Breast epithelium (tissue), 4 donors: ENCODE measurements around the gene CDH13. TPM values are rescaled to one million over a fixed set of nuclear protein-coding genes. Genes with fewer than 3 reads are reported as not detected.

Experiments
- DNase-seq, 2 donors: peaks; one replicate each; pipeline ENCODE4 v3.0.0-alpha.2; 2019; ENCODE audit warnings: low spot score in 2 of 2
- H3K27ac ChIP-seq, 2 donors: fragments of 200-600 bp; sonication (generic) in 1 of 2; one replicate each; pipeline ENCODE4 v1.5.1; 2016 to 2019; ENCODE audit warnings: mild to moderate bottlenecking in 1 of 2
- H3K27me3 ChIP-seq, 2 donors: fragments of 200-600 bp; sonication (generic) in 1 of 2; one replicate each; pipeline versions ENCODE4 v1.5.1 to v1.6.0; 2017 to 2019; ENCODE audit warnings: control low read depth in 1 of 2, mild to moderate bottlenecking in 1 of 2
- H3K36me3 ChIP-seq: fragments of 200-600 bp; one replicate; pipeline ENCODE4 v1.5.1; 2019
- H3K4me1 ChIP-seq, 2 donors: fragments of 200-600 bp; sonication (generic); one replicate each; pipeline ENCODE4 v1.5.1; 2016 to 2019; ENCODE audit warnings: control low read depth in 1 of 2
- H3K4me3 ChIP-seq, 3 donors: fragments of 200-600 bp; sonication (generic); 1 replicate in 2 of 3; 2 replicates in 1 of 3; pipeline ENCODE4 v1.5.1; 2016 to 2019; ENCODE audit warnings: mild to moderate bottlenecking in 3 of 3, moderate library complexity in 2 of 3
- H3K9me3 ChIP-seq, 2 donors: fragments of 200-600 bp; sonication (generic) in 1 of 2; one replicate each; pipeline ENCODE4 v1.5.1; 2016 to 2019; ENCODE audit warnings: control low read depth in 1 of 2
- POLR2A ChIP-seq: fragments of 450-650 bp; IDR thresholded peaks from one replicate; pipeline ENCODE4 v1.6.1; 2016; ENCODE audit warnings: antibody characterized with exemption, mild to moderate bottlenecking, moderate library complexity
- POLR2AphosphoS5 ChIP-seq, 3 donors: sonication (generic); formaldehyde crosslinking; IDR thresholded peaks; one replicate each; pipeline ENCODE4 v1.6.1; 2017; ENCODE audit warnings: antibody characterized with exemption in 3 of 3
- intact Hi-C: fragments of 100-400 bp; cut with DNase I; formaldehyde crosslinking; loops from one replicate; pipeline ENCODE4 v1.15.1; 2023; ENCODE audit warnings: low total_unique reads
- total RNA-seq, 3 donors: library from RNA; depleted of rRNA; stranded (reverse); fragments of >200 nt; gene quantifications; one replicate each; pipeline ENCODE4 v1.1.0, GENCODE V29; 2016
- TF ChIP-seq, protein P1 (sequence below), 3 donors: fragments of 450-650 bp; IDR thresholded peaks; one replicate each; pipeline ENCODE4 v1.5.1; 2016 to 2017; ENCODE audit warnings: antibody characterized with exemption in 3 of 3, mild to moderate bottlenecking in 3 of 3, moderate library complexity in 3 of 3

CDH13 gene
- total RNA-seq, 3 donors from 2014 or later = 6.0 to 13.1 (median 11.5) TPM

DNA sequence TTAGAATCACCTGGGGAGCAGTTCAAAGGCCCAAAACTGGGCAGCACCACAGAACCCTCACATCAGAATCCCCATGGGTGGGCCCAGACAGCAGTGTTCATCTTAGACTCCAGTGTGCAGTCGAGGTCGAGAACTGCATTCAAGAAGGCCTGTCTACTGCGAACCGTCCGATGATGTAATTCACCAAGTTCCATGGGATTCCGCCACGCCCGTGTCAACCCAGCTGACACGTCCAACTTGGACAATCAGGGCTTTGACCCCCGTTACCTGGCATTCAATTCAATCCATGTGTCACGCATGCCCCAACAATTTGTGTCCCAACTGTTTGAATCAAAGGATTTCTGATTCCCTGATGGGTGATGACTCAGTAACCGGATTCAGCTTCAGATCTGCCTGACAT is 1190.3 kb downstream of the CDH13 start:
- no peaks in the 10 kb centered on the region for H3K36me3 ChIP-seq
- no peak overlapping the region for H3K4me3 ChIP-seq
- TF ChIP-seq, protein P1, sequence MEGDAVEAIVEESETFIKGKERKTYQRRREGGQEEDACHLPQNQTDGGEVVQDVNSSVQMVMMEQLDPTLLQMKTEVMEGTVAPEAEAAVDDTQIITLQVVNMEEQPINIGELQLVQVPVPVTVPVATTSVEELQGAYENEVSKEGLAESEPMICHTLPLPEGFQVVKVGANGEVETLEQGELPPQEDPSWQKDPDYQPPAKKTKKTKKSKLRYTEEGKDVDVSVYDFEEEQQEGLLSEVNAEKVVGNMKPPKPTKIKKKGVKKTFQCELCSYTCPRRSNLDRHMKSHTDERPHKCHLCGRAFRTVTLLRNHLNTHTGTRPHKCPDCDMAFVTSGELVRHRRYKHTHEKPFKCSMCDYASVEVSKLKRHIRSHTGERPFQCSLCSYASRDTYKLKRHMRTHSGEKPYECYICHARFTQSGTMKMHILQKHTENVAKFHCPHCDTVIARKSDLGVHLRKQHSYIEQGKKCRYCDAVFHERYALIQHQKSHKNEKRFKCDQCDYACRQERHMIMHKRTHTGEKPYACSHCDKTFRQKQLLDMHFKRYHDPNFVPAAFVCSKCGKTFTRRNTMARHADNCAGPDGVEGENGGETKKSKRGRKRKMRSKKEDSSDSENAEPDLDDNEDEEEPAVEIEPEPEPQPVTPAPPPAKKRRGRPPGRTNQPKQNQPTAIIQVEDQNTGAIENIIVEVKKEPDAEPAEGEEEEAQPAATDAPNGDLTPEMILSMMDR (IDR thresholded peaks at IDR 0.05) = no peak
- TF ChIP-seq POLR2A = no peak
- TF ChIP-seq POLR2AphosphoS5 (IDR thresholded peaks at IDR 0.05) = no peak
- H3K9me3 ChIP-seq = no peaks in the 10 kb centered on the region
- H3K27me3 ChIP-seq = no peaks in the 10 kb centered on the region
- DNase-seq = no peak
- H3K4me1 ChIP-seq = no peaks in the 10 kb centered on the region
- H3K27ac ChIP-seq = no peak overlapping the region
- intact Hi-C loops = no loop called here

DNA sequence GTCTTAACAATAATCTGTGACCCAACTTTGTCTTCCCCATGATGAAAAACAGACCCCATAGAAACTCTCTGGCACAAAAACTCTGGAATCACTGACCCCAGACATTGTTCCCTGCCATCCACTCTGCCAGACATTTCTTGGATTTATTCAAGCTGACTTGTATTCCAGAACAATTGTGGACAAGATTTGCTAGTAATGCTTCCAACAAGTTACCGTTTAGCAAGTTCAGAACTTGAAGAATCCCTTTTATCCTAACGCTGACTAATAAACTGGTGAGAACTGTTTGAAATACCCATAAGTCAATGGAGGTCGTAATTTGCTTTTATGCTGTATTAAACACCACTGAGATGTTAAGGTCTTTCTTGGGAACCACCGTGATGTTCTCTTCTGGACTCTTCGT is 1191.5 kb downstream of the CDH13 start:
- no peak overlapping the region for H3K4me3 ChIP-seq
- no peaks in the 10 kb centered on the region for H3K9me3 ChIP-seq
- H3K4me1 ChIP-seq = no peaks in the 10 kb centered on the region
- no peaks in the 10 kb centered on the region for H3K36me3 ChIP-seq
- DNase-seq = no peak
- no peaks in the 10 kb centered on the region for H3K27me3 ChIP-seq
- intact Hi-C loops = no loop called here
- no peak for TF ChIP-seq POLR2AphosphoS5 (IDR thresholded peaks at IDR 0.05)
- no peak for TF ChIP-seq POLR2A
- TF ChIP-seq, protein P1 (IDR thresholded peaks at IDR 0.05) = no peak
- no peak overlapping the region for H3K27ac ChIP-seq

DNA sequence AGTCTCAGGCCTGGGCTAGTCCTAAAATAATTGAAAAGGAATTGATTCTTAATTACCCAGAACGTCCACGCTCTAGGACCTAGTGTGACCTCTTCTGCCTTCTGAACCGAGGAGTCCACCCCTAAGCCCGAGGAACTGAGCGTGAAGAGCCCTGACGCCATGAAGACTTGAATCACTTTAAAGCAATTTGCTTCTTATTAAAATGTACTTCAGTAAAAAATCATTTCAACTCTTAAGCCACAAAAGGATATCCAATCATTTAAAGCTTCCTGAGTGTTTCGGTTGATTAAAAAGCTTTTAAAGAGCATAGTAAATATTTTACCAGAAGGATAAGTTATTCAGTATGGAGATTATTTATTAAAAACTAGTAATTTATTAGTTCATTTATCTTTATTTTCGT is 1192.6 kb downstream of the CDH13 start:
- TF ChIP-seq POLR2AphosphoS5 (IDR thresholded peaks at IDR 0.05) = no peak
- TF ChIP-seq, protein P1 (IDR thresholded peaks at IDR 0.05) = no peak
- no peak for TF ChIP-seq POLR2A
- Histone ChIP-seq H3K4me3 (no peak overlapping the region), H3K27ac (no peak overlapping the region), H3K36me3 (no peaks in the 10 kb centered on the region), H3K27me3 (no peaks in the 10 kb centered on the region), H3K9me3 (no peaks in the 10 kb centered on the region), H3K4me1 (no peaks in the 10 kb centered on the region)
- no peak for DNase-seq
- intact Hi-C loops = no loop called here

- intact Hi-C loops = loop anchor here (10.0 kb wide), 1 partner anchor 218 kb away; the partner anchor contains the start of gene SLC38A8
- Histone ChIP-seq H3K27me3 (no peaks in the 10 kb centered on the region), H3K36me3 (no peaks in the 10 kb centered on the region), H3K27ac (no peak overlapping the region), H3K4me3 (no peak overlapping the region), H3K9me3 (no peaks in the 10 kb centered on the region), H3K4me1 (no peaks in the 10 kb centered on the region)
- TF ChIP-seq POLR2AphosphoS5 (IDR thresholded peaks at IDR 0.05) (peak in 2 of 3 donors; percentile 39 to 71), POLR2A (no peak)
- TF ChIP-seq, protein P1 (IDR thresholded peaks at IDR 0.05) = peak; percentile 85 to 89 (median 87)
- DNase-seq = peak; percentile 78 to 93
Measured at GRCh38 chr16:83826146-83826913, 1199.6 kb downstream of the CDH13 start.

- no peaks in the 10 kb centered on the region for H3K36me3 ChIP-seq
- no peaks in the 10 kb centered on the region for H3K27me3 ChIP-seq
- no peak overlapping the region for H3K27ac ChIP-seq
- intact Hi-C loops = no loop called here
- no peak for DNase-seq
- H3K4me3 ChIP-seq = no peak overlapping the region
- no peaks in the 10 kb centered on the region for H3K9me3 ChIP-seq
- H3K4me1 ChIP-seq = no peaks in the 10 kb centered on the region
- TF ChIP-seq, protein P1 (IDR thresholded peaks at IDR 0.05) = no peak
- TF ChIP-seq POLR2AphosphoS5 (IDR thresholded peaks at IDR 0.05) (no peak), POLR2A (no peak)
Measured at GRCh38 chr16:83830091-83830768, 1203.5 kb downstream of the CDH13 start.
